ENCODE measurements around the gene MAJIN. TPM values are rescaled to one million over a fixed set of nuclear protein-coding genes. Genes with fewer than 3 reads are reported as not detected.

MAJIN gene
- total and polyA plus RNA-seq, 9 of the 15 experiments (the other 6 are each of a cell fraction or from before 2014, with no cell fraction given) = 0.17 to 0.83 (median 0.24) TPM; not detected in 2

DNA sequence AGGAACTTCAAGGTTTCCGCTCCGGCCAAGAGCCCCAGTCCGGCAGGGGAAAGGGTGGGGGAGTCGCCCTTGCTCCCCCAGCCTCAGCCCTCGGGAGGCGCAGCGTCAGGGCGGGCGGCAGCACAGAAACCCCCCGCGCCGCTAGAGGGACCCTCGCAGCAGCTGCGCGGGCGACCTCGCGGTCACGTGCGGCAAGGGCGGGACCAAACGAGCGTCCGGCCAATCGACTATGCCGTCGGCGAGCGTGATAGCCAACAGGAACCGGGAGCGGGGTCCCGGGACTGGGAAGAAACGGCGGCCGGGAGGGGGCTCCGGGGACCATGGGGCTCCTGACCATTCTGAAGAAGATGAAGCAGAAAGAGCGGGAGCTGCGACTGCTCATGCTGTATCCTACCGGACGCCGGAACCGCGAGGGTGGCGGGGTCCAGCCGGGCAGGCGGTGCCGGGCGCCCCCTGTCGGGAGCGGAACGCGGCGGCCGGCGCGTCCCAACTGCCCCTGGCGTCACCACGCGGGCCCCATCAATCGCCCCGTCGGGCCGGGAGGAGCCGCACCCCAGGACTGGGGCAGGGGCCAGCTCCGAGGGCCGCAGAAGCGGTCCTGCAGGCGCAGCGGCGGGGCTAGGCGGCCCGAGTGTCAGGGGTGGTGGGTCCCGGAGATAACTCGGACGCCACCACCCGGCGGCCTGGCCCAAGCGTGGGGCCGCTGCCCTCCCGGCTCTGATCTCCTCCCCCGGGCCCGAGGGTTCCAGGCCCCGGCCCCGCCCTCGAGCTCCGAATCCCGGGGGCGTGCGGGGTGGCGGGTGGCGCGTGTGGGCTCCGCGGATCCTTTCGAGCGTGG lies 42.2 kb upstream of the MAJIN start, which contains the start of gene ARL2 (continued):
- TF ChIP-seq ZBTB7A (IDR thresholded peaks at IDR 0.05; ENCODE audit: borderline replicate concordance, control insufficient read depth, low read depth, low read length) = peak; percentile 88
- no peak for TF ChIP-seq RBM15 (IDR thresholded peaks at IDR 0.05; ENCODE audit: insufficient read depth, low read length)
- no peak for TF ChIP-seq CBX3 (IDR thresholded peaks at IDR 0.05; ENCODE audit: borderline replicate concordance in 1 of 2, low read length in 2 of 2)
- TF ChIP-seq ETV1 (tag; conservative IDR thresholded peaks at IDR 0.05; ENCODE audit: low read depth) = no peak; the same call in 1 of the 2 replicates
- TF ChIP-seq, protein P1, sequence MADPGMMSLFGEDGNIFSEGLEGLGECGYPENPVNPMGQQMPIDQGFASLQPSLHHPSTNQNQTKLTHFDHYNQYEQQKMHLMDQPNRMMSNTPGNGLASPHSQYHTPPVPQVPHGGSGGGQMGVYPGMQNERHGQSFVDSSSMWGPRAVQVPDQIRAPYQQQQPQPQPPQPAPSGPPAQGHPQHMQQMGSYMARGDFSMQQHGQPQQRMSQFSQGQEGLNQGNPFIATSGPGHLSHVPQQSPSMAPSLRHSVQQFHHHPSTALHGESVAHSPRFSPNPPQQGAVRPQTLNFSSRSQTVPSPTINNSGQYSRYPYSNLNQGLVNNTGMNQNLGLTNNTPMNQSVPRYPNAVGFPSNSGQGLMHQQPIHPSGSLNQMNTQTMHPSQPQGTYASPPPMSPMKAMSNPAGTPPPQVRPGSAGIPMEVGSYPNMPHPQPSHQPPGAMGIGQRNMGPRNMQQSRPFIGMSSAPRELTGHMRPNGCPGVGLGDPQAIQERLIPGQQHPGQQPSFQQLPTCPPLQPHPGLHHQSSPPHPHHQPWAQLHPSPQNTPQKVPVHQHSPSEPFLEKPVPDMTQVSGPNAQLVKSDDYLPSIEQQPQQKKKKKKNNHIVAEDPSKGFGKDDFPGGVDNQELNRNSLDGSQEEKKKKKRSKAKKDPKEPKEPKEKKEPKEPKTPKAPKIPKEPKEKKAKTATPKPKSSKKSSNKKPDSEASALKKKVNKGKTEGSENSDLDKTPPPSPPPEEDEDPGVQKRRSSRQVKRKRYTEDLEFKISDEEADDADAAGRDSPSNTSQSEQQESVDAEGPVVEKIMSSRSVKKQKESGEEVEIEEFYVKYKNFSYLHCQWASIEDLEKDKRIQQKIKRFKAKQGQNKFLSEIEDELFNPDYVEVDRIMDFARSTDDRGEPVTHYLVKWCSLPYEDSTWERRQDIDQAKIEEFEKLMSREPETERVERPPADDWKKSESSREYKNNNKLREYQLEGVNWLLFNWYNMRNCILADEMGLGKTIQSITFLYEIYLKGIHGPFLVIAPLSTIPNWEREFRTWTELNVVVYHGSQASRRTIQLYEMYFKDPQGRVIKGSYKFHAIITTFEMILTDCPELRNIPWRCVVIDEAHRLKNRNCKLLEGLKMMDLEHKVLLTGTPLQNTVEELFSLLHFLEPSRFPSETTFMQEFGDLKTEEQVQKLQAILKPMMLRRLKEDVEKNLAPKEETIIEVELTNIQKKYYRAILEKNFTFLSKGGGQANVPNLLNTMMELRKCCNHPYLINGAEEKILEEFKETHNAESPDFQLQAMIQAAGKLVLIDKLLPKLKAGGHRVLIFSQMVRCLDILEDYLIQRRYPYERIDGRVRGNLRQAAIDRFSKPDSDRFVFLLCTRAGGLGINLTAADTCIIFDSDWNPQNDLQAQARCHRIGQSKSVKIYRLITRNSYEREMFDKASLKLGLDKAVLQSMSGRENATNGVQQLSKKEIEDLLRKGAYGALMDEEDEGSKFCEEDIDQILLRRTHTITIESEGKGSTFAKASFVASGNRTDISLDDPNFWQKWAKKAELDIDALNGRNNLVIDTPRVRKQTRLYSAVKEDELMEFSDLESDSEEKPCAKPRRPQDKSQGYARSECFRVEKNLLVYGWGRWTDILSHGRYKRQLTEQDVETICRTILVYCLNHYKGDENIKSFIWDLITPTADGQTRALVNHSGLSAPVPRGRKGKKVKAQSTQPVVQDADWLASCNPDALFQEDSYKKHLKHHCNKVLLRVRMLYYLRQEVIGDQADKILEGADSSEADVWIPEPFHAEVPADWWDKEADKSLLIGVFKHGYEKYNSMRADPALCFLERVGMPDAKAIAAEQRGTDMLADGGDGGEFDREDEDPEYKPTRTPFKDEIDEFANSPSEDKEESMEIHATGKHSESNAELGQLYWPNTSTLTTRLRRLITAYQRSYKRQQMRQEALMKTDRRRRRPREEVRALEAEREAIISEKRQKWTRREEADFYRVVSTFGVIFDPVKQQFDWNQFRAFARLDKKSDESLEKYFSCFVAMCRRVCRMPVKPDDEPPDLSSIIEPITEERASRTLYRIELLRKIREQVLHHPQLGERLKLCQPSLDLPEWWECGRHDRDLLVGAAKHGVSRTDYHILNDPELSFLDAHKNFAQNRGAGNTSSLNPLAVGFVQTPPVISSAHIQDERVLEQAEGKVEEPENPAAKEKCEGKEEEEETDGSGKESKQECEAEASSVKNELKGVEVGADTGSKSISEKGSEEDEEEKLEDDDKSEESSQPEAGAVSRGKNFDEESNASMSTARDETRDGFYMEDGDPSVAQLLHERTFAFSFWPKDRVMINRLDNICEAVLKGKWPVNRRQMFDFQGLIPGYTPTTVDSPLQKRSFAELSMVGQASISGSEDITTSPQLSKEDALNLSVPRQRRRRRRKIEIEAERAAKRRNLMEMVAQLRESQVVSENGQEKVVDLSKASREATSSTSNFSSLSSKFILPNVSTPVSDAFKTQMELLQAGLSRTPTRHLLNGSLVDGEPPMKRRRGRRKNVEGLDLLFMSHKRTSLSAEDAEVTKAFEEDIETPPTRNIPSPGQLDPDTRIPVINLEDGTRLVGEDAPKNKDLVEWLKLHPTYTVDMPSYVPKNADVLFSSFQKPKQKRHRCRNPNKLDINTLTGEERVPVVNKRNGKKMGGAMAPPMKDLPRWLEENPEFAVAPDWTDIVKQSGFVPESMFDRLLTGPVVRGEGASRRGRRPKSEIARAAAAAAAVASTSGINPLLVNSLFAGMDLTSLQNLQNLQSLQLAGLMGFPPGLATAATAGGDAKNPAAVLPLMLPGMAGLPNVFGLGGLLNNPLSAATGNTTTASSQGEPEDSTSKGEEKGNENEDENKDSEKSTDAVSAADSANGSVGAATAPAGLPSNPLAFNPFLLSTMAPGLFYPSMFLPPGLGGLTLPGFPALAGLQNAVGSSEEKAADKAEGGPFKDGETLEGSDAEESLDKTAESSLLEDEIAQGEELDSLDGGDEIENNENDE (IDR thresholded peaks at IDR 0.05; ENCODE audit: low read depth, low read length) = no peak
- no peak for TF ChIP-seq HNRNPH1 (optimal IDR thresholded peaks at IDR 0.05; ENCODE audit: low read depth, low read length)
- no peak for TF ChIP-seq ZNF146 (CRISPR knock-in tag; IDR thresholded peaks at IDR 0.05; ENCODE audit: unreplicated experiment)
- TF ChIP-seq SREBF1 (IDR thresholded peaks at IDR 0.05; ENCODE audit: borderline replicate concordance, low read depth, low read length) = no peak
- no peak for TF ChIP-seq TEAD2 (tag; IDR thresholded peaks at IDR 0.05)
- TF ChIP-seq ZNF668 (CRISPR knock-in tag; IDR thresholded peaks at IDR 0.05) = no peak
- no peak for TF ChIP-seq HMG20B (CRISPR knock-in tag; IDR thresholded peaks at IDR 0.05)
- TF ChIP-seq, protein P2, sequence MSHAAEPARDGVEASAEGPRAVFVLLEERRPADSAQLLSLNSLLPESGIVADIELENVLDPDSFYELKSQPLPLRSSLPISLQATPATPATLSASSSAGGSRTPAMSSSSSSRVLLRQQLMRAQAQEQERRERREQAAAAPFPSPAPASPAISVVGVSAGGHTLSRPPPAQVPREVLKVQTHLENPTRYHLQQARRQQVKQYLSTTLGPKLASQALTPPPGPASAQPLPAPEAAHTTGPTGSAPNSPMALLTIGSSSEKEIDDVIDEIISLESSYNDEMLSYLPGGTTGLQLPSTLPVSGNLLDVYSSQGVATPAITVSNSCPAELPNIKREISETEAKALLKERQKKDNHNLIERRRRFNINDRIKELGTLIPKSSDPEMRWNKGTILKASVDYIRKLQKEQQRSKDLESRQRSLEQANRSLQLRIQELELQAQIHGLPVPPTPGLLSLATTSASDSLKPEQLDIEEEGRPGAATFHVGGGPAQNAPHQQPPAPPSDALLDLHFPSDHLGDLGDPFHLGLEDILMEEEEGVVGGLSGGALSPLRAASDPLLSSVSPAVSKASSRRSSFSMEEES (CRISPR knock-in tag; IDR thresholded peaks at IDR 0.05) = peak; percentile 92
- no peak for TF ChIP-seq MEF2D (tag; conservative IDR thresholded peaks at IDR 0.05; ENCODE audit: low read depth)
- TF ChIP-seq NR2C1 (IDR thresholded peaks at IDR 0.05) = peak; percentile 49; the same call in 1 of the 2 replicates
- TF ChIP-seq NR2C1 (tag; IDR thresholded peaks at IDR 0.05) = peak; percentile 71; the same call in 1 of the 2 replicates

All from K562 (cell line).